OCI-M2 (cell line): Measurements from ENCODE around the gene BACE1.

Experiments used
- DNase-seq: peaks from one replicate; lab custom pipeline; 2025; ENCODE audit not compliant: unreplicated experiment; lab: John Stamatoyannopoulos, UW

BACE1 gene

DNA sequence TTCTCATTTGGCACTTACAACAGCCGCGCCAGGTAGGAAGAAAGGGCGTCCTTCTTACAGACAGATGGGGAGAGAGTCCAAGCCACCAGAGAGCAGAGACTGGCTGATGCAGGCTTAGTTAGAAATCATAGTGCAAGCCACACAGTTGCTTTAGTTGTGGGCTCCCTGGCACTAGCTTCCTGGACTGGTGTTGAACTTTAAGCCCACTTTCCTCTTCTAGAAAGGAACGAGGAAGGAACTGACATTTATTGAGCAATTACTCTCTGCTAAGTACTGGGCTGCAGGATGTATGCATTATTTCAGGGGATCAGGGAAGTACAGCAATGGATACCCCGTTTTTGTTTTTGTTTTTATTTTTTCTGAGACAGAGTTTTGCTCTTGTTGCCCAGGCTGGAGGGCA is 3.0 kb downstream of the BACE1 start:
- DNase-seq: no peak

DNA sequence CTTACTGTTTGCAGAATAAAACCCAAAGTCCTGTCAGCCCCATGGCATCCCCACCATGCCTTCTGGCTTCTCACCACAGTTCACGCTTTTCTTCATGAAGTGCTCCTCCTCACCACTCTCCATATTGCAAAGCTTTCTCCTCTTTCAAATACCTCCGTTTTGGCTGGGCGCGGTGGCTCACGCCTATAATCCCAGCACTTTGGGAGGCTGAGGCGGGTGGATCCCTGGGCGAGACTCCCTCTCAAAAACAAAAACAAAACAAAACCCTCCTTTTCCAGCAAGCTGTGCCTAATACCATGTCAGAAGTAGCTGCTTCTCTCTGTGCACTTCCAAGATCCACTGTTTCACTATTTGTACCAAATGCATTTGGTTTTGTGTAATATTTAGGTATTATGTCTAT is 6.7 kb downstream of the BACE1 start:
- no peak for DNase-seq

DNA sequence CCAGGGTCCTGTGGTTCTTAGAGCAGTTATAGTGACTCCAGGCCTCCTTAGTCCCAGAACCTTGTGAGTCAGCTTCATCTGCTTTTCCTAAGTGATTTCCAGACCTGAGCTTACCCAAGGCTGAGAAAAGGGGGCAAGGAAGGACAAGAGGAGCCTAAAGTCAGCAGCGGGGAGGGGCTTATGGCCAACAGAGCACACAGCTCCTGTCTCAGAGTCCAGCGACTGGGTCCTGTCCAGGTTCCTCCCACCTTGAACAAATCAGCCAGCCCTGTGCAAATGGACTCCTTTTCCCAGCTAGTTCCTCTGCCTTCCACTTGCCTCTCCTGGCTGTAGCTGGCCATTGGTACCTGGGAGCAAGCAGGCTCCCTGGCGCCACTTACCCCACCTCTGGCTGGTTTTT is 10.9 kb downstream of the BACE1 start:
- no peak for DNase-seq

DNA sequence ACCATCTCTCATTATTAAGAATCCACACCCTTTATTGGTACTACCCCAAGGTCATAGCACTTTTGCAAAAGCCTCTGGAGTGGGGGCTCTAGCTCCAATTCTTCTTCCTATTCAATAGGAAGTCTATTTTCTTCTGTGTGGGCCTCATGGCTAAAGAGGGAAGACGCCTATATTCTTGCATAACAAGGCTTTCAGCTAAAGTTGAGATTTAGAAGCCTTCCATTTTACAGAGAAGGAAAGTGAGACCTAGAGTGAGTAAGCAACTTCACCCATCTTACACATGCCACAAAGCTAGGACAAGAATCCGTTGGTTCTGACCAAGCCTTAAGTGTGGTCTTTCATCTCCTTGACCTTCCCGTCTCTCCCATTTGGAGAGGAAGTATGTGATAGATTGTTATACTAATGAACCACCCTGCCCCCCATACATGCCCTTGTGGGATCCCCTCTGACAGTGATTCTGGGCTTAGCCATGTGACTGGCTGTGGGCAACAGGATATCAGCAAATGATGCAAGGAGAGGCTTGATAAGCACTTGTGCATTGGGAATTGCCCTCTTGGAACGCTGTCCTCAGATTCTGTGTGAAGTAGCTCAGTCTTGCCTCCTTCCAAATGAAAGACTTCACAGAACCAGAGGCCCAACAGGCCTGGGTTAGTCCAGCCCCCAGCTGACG is 12.3 kb downstream of the BACE1 start:
- no peak for DNase-seq

DNA sequence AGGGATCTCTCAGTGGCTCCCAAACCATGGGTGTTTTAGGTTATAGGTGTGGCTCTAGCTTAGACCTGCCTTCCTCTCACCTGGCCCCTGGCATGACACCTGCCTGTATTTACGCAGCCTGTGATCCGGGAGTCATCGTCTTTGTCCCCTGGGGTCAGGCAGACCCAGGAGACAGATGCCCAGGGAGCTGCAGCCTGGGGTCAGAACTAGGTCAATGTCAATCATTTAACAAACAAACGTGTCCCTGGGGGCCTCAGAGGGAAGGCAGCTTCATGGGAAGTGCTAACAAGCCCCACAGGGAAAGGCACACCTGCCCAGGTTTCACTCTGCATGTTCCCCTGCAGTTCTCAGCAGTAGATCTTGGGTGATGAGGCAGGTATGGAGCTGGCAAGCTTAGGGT is 13.0 kb downstream of the BACE1 start:
- DNase-seq: no peak

DNA sequence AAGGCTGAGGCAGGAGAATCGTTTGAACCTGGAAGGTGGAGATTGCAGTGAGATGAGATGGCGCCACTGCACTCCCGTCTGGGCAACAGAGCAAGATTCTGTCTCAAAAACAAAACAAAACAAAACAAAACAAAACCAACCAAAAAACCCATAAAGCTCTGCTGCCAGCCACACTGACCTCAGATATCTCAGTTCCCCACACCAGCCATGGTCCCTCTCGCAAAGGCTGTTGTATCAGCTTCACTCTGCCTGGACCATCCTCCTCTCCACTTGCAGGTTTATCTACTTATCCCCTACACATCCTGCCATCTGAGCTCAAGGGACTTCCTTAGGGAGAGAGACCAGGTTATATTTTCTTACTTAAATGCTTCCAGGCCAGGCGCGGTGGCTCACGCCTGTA is 13.8 kb downstream of the BACE1 start:
- no peak for DNase-seq

DNA sequence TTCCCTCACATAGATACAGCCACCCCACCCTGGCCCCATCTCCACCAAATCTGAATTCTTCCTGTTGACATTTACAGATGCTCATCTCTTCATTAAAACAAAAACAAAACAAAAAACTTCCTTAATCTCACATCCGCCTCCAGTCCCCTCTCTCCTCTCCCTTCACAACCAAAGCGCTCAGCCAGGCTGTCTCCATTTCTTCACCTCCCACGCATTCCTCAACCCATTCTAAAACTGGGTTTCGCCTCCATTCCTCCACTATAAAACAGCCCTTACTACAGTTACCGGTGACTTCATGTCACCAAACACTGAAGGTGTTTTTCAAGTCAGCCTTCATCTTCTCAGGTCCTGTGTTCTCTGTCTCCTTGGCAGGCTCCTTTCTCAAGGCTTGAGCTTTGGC is 15.3 kb downstream of the BACE1 start:
- DNase-seq: no peak

DNA sequence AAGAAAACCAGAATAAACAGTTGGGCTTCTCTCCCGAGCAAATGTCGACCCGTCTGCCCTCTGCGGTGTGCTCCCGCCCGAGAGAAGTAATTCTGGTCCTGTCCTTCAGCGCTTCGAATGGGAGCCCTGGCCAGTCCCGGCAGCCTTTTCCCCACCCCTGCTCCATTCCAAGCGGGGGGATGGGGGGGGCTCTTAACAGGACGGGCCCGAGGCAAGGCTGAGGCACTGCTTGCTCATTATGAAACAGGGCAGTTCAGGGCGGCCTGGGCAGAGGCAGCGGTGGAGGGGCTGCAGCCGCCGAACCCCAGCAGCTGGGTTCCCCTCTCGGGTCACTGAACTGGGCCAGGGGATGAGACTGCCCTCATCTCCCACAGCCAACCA is 15.8 kb downstream of the BACE1 start:
- no peak for DNase-seq

DNA sequence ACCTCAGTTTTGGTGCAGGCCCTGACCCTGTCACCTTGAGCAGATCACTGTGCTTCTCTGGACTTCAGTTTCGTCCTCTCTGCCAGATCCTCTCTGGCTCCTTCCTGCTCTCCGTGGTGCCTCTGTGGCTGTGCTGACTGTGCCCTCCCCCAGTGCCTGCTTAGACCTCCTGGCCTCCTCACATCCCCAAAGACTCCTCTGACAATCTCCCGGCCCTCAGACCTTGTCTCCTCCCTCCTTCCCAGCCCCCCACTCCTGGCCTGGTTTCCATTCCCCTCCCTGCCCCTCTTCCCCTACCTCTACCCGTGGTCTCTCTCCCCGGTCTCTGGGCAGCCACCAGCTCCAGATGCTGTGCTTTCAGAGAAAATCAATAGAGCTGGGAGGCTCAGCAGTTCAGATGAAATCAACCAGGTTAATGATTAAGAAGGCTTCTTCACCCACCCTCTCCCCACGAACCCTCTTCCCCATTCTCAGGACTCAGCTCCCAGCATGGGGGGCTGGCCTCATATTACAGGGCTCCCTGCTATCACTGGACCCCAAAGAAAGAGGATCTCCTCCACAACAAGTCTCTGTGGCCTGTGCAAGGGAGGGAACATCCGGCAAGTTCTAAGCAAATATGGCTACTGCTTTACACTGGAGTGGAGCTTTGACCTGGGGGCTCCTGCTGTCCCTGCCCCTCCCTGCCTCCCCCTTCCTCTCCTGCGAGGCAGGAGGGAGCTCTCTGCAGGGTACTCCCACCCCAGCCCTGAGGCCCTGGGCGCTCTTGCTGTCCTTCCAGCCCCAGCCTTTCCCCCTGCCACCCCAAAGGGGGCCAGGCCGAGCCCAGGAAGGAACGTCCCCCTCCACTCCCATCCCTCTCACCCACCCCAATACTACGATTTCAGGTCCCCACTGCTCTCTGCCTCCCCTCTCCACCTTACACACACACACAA is 16.4 kb downstream of the BACE1 start:
- no peak for DNase-seq

DNA sequence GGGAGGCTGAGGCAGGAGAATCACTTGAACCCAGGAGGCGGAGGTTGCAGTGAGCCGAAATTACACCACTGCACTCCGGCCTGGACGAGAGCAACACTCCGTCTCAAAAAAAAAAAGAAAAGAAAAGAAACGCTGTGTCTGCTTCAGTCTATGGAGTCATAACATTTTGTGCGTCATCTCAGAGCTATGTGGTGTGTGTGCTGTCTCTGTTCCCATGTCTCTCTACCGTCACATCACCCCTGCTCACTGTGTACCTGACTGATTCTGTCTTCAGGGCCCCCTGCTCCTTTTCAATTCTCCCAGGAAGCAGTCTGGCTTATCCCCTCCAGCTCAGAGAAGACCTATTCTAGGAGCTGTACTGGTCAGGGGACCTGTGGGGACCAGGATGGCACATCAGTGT is 17.9 kb downstream of the BACE1 start:
- DNase-seq: no peak

DNA sequence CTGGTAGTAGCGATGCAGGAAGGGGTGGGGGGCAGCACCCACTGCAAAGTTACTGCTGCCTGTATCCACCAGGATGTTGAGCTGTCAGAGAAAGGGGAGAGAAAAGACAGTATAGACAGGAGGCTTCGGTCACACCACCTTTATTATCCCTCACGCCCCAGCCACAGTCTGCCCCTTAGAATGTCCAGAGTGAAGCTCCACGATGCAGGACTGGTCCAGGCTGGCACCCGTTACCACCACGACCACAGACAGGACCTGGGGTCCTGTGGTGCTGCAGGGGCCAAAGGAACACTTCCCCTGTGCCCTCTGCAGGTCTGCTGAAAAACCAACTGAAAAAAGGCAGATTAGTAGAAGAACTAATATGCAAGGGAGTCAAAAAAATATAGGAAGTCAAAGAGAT is 19.2 kb downstream of the BACE1 start:
- no peak for DNase-seq

DNA sequence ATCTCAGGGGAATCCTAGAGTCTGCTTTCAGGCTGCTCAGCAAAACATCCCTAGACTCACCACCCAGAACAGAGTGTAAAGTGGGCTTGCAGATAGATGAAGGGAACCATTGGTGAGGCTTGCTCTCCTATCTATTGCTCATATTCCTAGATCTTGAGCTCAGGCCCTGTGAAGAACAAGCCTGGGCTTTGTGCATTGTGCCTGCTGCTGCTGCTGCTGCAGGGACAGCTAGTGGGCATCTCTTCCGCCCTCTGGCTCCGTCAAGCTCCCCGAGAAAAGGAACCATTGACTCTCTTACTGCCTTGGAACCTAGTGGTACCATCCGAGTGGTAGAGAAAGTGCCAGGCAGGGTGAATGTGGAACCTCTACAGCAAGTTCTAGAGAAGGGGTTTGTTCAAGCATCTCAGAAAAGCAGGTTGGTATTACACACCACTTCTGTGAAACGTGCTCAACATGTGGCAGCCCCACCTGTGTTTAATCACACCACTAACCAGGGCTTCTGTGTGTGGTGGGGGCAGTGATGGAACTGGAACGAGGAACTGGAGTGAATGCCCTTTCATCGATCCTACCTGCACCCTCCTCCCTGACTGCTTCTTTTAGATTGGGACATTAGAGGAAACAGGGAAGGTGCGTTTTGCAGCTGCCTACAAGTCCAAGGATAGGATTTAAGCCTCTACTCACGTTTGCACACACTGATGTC is 20.5 kb downstream of the BACE1 start:
- DNase-seq: no peak

DNA sequence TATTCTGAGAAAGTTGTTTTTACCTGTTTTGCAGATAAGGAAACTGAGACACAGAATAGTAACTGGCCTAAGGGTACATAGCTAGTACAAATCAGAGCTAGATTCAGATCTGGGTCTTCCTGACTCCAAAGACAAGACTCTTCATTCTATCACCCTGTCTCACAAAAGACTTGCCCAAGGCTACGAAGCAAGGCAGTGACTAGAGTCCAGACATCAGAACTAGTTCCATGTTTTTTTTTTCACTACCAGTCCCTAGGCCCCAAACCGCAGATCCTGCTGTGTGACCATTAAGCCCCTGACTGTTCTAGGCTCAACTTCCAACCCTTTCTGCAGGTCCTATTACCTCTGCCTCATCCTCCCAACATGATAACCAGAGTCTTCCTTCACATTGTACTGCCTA is 23.4 kb downstream of the BACE1 start:
- DNase-seq: no peak

DNA sequence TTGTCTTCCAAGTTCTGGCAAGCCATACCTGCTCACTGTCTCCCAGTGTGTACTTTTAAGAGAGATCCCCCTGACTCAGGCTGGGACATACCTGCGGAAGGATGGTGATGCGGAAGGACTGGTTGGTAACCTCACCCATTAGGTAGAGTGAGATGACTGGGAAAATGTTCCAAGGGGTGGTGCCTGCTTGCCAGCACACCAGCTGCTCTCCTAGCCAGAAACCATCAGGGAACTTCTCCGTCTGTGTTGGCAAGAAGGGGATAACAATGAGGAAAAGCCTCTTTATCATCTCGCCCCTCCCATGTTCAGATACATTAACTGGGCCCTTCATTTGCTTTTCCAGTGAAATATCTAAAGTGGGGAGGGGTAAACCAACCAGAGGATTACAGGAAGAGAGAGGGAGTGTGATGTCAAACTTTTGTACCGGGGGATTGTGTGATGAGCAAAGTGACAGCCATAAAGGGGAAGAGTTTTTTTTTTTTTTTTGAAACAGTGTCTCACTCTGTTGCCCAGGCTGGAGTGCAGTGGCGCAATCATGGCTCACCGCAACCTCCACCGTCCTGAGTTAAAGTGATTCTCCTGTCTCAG is 25.2 kb downstream of the BACE1 start, which contains the start of gene BACE1-AS:
TSS of gene BACE1-AS (plus strand) at position 538 of the 588 bp plus-strand sequence.
- no peak for DNase-seq

DNA sequence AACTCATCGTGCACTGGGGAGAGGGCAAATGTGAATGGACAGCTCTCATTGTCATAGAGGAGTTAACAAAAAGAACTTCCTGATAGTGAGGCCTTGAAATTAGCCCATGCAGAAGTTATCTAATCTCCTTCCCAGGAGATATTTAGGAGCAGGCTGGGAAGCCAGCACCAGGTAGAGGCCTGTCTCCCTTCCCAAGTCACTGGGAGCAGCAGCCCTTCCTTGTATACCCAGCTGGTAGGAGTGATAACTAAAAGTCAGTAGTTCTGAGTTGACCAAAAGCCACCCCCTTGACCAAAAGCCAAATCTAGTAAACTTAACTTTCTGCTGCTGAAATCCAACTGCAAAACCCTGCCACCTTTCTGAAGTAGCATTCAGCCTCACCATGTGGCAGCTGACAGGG is 26.3 kb downstream of the BACE1 start:
- no peak for DNase-seq

DNA sequence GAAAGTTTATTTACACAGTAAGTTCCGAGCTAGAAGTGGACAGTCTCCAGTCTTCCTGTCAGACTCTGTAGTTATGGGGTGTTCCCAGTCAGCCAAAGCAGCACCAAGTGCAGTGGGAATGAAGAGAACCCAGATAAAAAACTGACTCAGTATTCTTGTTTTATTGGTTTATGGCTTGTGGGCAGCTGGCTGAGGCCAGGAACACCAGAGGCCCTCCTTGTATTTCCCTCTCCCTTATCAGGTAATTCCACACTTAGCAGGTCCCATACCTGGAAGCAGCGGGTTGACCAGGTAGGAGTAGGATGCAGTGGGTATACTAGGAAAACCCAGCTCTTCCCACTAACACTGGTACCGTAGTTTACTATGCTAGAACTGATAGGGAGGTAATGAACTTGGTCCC is 28.4 kb downstream of the BACE1 start:
- no peak for DNase-seq

DNA sequence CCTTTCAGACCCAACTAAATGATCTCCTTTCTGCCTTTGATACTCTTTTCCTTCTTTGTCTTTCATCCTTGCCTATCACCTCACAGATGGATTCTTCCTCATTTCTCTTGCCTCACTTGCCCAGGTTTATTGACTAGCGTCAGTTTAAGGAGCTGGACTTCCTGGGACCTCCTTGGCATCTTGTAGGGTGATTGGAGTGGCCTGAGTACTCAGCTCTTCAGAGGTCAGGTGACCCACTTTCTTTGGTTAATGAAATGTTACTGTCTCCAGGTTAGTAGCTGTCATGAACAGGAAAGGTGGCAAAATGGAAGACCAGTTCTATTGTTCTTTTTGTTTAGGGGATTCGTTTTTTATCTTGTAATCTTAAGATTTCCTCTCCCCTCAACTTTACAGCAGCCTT is 29.5 kb downstream of the BACE1 start:
- DNase-seq: no peak

DNA sequence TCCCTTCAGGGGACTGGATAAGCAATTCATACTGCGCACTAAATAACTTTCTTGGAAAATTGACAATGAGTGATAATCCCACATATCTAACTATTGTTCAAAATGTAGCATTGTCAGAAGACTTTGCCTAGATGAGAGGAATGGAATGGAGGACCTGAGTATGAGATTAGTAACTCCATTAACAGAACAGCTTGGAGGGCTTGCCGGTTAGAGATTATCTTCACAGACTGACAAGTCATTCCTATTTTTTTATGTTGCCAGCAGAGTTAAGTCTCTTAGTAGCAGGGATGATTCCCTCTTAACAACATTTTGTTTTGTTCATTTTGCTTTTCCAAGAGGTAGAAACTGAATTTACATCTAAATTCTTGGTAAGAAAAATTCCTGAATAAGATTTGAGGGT is 32.0 kb downstream of the BACE1 start:
- no peak for DNase-seq

DNA sequence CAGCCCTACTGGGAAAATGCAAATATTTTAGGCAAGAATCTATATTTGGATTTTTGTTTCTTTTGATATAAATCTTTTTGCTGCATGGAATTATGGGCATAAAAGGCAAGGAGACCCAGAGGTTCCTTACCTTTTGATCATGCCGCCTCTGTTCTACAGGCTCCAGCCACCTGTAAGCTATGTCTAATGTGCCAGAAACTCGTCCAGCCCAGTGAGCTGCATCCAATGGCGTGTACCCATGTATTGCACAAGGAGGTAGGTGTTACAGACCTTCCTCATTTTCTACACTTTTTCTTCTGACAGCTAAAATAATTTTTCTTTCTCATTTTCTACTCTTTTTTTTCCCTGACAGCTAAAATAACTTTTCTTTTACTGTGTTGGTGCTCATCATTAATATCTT is 33.1 kb downstream of the BACE1 start:
- no peak for DNase-seq

DNA sequence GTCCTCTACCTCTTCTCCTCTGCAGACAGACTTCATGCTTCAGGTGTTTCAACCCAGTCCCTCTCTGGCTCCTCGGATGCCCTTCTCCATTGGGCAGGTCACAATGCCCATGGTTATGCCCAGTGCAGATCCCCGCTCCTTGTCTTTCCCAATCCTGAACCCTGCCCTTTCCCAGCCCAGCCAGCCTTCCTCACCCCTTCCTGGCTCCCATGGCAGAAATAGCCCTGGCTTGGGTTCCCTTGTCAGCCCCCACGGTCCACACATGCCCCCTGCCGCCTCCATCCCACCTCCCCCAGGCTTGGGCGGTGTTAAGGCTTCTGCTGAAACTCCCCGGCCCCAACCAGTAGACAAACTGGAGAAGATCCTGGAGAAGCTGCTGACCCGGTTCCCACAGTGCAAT is 34.2 kb downstream of the BACE1 start:
- DNase-seq: no peak

DNA sequence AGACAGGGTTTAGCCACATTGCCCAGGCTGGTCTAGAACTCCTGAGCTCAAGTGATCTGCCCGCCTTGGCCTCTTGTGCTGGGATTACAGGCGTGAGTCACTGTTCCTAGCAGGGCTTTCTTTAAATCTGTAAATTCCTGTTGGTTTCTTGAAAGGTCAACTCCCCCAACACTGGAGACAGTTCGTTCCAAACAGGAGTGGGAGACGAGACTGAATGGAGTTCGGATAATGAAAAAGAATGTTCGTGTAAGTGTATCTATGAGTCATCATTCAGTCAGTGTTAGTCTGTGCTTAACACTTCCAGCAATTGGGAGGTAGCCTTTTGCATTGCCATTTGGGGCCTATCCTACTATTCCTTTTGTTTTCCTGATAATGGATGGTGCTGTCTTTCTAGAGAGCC is 34.9 kb downstream of the BACE1 start:
- DNase-seq: no peak
